H4 (cell line): ENCODE data around the gene KLHDC8A. TPM values are rescaled to one million over a fixed set of nuclear protein-coding genes. Genes with fewer than 3 reads are reported as not detected.

Experiments
- DNase-seq: peaks from one replicate; pipeline ENCODE4 v3.0.0-alpha.2; 2015; ENCODE audit warnings: low spot score
- total RNA-seq: library from RNA; depleted of rRNA; stranded (reverse); fragments of >200 nt; shearing (Covaris generic); gene quantifications from 2 replicates; pipeline ENCODE4 v1.2.3, GENCODE V29; 2014

Gene KLHDC8A
- total RNA-seq, 1 experiment from 2014 or later: not detected

DNA sequence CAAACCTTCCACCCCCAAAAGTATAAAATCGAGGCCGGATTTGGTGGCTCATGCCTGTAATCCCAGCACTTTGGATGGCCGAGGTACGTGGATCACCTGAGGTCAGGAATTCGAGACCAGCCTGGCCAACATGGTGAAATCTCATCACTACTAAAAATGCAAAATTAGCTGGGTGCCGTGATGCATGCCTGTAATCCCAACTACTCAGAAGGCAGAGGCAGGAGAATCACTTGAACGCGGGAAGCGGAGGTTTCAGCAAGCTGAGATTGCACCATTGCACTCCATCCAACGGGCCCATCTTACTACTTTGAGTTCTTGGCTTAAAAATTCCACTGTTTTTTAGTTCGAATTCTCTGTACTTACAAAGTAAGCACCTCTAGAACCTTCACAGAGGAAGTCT is 11.0 kb downstream of the KLHDC8A start:
- no peak for DNase-seq

DNA sequence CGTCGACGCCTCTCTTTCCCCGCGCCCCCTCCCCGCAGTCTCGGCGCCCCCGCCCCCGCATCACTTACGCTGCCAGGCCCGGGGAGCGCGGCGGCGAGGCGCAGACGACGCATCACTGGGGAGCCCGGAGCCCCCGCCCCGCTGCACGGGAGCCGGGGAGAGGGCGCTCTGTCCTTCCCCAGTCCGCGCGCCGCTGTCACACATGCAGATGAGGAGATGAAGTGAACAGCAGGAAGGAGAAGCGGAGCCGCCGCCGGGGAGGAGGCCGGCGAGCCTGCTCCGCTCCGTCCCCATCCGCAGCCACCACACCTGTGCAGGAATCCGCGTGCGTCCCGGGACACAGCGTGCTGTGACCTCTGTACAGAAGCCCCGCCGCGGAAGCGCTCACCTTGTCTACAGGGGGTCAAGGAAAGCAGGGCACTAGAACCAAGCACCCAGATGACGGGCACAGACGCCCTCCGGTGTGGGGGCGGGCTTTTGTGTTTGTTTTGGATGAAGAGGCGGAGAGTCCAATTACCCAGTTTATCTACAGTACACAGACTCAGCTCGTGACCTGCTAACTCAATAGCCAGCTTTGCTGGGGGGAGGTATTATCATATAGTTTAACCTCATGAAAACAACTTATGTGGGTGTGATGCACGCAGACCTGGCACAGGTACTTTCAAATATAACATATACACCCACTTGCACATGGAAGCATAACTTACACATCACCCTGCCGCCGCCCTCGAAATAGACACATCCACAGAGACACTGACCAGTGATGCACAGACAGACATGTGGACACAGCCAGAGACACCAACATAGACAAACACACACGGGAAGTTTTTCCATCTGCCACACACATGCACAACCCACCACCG is 12.4 kb downstream of the KLHDC8A start:
- DNase-seq: no peak

DNA sequence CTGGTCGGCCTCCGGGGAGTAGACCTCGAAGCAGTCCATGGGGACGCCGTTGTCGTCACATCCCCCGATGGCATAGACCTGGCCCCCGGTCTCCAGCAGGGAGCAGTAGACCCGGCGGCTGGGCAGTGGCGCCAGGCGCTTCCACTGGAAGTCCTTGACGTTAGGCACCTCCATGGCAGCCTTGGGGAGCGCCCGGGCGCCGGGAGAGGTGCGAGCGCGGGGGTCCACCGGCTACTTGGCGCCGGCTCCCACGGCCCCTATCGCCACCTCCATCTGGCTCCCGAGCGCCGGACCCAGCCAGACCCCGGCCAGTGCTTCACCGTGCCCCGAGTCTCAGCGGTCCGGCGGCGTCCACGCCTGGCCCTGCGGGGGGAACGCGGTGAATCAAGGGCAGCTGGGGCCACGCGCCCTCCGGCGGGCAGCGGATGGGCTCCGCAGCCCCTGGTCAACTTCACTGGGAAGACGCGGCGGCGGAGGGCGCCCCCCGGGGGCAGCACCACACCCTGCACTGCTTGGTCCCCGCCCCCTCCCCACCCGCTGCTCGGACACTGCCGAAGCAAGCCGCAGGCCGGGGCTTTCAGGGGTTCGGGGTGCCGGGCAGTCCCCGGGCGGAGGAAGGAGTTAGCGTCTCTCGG is 13.2 kb downstream of the KLHDC8A start:
- no peak for DNase-seq

DNA sequence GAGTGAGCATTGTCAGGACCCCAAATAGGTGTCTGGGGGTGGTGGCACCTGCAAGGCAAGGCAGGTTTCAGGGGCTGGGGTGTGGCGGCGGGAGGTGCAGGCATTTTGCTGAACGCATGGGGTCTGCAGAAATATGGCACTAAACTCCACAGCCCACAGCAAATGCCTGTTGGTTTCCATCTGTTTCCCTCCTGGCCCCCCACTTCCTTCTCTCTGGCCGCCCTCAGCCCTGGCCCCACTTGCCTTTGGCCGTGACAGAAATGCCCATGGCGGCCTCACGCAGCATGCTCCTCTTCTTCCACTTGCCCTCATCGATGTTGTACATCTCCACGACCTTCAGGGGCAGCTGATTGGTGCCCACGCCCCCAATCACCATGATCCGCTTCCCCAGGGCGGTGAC is 13.7 kb downstream of the KLHDC8A start:
- DNase-seq: no peak

DNA sequence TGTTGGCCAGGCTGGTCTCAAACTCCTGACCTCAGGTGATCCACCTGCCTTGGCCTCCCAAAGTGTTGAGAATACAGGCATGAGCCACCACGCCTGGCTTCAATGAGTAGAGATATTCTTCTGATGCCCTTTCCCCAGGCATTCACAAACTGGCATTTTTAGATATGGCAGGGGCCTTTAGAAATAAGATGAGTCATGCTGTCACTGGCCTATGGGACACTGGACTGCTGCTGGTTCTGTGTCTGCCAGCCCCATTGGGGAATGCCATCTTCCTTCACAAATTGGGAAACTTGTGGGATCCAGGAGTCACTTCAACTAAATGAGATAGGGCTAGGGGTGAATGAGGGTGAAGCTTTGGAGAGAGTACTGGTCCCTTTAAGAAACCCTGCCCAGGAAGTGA is 16.0 kb downstream of the KLHDC8A start:
- DNase-seq: no peak

DNA sequence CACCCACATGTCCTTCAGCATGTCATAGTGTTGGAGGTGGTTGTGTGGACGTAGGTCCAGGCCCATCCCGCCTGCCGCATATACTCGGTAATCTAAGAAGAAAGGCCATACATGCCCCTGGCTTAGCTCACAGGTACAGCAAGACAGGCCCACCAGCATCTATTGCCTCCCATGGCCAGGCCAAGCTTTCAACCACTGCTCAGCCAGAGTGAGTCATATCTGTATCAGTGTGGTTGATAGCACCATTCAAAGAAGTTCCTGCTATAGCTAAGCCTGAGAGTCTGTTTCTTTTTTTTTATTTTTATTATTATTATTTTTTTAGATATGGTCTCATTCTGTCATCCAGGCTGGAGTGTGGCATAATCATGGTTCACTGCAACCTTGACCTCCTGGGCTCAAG is 17.0 kb downstream of the KLHDC8A start:
- no peak for DNase-seq

DNA sequence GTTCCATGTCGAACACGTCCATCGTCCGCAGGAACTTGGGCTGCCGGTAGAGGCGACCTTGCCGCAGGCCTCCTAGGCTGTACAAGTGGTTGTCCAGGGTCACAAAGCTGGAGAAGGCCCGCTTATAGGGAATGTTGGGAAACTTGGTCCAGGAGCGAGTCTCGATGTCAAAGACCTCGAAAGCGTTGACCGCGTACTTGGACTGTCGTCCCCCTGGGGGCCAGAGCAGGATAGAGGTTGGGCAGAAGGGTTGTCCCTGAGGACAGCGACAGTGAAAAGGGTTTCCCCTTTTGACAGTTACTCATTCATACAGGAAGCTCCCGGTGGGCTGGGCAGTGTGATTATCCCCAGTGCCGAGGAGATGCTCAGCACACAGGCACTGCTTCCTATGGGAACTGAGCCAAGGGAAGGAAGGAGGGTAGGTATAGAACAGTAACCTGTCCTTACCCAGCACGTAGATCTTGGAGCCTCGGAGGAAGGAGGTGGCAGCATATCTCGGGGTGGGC is 17.5 kb downstream of the KLHDC8A start:
- DNase-seq: no peak

DNA sequence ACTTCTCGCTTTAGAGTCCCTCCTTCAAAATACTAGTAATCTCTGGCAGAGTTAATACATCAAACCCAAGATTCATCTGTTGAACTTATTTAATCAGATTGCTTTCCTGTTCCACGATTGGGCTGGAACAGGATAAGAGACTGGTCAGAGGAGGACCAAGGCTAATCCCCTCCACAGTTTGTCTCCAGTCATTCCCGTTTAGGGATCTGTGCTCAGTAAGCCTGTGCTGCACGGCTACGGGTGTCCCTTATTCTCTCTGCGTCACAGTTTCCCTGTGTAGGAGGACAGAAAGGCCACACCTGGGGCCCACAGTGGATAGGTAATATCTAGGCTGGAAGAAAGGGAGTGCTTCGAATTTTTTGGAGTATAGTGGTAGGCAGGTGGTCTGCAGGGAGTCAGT is 18.7 kb downstream of the KLHDC8A start:
- DNase-seq: no peak

DNA sequence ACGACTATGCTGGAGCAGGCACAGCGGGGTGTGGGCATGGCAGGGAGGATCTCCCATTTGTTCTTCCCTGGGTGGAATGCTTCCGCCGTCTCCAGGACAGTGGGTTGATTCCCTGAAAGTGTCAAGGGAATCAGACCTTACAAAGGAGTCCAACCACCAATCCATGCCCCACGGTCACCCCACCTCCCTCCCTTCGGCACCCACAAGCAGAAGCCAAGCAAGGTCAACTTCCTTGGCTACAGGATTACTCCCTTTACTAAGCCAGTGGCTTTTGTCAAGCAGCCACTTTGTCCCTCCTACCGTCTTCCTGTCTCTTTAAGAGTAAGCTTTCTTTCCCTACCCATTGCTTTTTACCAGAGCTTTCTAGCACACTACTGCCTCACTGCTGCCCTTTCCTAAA is 19.2 kb downstream of the KLHDC8A start:
- DNase-seq: no peak

DNA sequence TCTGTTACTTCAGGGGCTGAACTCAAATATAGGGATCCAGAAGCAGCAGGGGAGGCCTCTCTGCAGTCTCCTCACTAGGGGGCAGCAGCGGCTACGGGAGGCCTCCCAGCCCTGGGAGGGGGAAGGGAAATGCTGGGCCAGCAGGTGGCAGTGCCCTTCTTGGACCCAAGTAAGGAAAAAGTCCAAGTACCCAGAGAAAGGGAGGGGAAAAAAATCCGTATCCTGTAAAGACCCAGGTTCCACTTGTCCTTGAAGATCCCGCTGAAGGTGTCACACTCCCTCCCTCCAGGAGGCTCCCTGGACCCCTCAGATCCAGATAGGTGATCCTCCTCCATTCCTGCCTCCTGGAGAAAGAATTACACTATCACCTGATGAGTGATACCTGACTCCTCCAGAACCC is 21.0 kb downstream of the KLHDC8A start:
- DNase-seq: peak; percentile 78

DNA sequence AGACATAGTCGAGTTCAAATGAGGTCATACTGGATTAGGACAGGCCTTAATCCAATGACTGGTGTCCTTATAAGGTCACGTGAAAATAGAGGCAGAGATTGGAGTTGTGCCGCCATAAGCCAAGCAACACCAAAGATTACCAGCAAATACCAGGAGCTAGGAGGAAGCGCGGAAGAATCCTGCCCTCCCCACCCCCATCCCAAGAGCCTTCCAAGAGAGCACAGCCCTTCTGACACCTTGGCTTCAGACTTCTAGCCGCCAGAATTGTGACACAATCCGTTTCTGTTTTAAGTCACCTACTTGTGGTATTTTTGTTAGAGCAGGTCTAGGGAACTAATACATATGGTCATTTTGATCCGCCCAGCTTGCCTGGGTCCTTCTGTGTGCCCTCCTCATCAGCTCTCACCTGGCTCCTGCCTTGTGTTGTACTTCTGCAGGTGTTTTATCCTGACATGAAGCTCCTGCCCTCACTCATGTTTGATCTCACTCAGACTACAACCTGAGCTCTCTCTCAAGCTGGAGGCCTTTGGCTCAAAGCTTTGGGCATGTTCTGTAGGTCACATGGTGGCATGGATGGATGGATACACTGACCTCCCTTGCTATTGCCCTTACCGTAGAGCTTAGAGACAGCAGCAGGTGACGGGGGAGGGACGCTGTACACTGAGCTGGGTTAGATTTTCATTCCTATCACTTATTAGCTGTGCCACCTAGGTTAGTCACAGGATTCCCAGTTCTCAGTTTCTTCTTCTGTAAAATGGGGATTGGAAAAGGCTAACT is 24.5 kb downstream of the KLHDC8A start:
- DNase-seq: no peak

DNA sequence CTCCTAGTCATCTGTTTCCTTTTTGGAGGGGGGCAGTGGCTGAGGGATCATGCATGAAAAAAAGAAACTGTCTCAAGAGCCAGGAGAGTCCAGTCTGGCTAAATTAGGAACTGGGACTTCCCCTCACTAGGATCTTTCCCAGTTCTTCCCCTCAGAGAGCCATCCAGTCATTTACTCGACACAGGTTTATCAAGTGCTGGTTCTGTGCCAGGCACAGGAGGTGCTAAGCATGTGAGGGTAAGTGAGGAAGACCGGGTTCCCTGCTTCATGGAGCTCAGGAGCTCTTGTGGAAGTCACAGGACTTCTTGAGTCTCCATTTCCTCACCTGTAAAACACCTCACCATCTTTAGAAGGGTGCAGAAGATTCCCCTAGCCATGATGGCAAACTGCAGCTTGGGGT is 26.6 kb downstream of the KLHDC8A start:
- no peak for DNase-seq

DNA sequence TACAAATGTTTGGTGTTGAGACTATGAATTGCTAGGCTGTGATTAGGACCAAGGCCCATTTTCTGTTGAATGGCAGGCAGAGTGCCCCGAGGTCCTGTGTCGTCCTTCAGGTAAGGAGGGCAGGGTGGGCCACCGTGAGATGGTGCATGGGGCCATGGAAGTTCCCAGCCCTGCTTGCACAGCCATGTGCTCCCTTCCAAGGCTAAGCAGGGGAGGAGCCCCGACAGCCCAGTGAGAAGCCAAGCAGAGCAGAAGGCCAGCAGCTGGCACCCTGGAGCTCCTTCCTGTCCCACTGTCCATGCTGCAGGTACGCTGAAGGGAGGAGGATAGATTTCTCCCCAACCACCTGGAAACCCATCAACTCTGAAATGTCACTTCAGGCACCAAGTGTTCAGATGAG is 27.0 kb downstream of the KLHDC8A start:
- DNase-seq: no peak

DNA sequence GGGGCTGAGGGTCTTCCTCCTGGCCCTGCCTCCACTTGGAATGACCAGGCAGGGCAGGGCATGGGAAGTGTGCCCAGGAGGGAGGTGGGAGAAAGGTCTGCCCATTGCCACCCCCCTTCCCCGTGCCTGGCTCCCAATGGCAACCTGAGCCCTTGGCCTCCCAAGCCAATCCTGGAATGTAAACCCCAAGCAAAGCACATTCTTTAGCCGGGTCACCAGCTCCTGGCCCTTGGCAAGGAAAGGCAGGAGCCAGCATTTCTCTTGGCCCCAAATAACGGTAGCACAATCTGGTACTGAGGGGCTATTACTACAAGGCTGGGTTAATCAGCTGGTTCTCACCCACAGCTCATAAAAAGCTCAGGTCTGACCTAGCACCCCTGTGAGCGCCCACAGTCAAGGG is 28.2 kb downstream of the KLHDC8A start:
- DNase-seq: no peak

DNA sequence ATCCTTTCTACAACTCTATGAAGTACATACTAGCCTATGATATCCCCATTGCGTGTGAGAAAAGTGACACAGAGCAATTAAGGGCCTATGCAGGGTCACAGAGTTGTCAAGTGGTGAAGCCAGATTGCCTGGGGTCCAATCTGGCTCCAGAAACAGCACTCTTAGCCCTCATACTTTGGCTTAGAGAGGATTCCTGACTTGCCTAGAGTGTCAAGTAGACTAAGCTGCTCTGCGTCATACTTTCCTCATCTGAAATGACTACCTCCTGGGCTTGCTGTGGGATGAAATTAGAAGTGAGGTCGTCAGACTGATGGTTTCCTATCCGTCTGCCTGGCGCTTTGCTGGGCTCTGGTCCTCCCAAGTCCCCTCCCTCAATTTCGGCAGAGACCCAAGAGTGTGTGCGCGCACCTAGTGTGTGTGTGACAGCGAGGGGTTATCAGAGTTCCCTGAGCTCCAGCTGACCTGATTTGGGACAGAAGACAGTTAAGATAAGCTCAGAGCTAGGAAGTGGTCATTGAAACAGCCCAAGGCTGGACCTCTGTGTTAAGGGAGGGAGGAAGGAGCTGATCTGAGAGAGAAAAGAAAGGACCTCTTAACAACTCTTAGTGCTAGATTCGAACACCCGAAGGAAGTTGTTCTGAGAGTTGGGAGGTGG is 29.8 kb downstream of the KLHDC8A start:
- DNase-seq: no peak

DNA sequence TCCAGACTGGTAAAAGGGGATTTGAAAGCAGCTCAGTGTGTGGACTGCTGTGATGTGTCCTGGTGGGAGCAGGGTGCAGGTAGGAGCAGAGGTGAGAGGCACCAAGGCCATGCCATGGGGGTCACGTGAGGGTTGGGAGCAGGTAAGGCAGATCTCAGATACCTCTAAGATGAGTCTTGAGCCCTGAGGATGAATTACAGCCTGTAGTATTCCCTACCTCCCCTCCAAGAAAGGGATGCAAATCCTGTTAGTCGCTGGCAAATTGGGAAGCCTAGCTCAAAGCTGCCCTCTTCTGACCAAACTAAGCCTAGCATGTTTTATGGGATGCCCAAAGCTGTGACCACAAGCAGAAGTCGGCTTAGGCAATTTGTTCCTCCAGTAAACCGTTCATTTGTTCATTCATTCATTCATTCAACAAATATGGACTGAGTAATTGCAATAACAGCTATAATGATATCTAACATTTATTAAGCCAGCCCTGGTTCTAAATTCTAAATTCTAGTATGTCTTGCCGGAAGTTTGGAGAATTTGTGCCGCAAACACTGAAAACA is 31.3 kb downstream of the KLHDC8A start:
- peak; percentile 65 for DNase-seq

DNA sequence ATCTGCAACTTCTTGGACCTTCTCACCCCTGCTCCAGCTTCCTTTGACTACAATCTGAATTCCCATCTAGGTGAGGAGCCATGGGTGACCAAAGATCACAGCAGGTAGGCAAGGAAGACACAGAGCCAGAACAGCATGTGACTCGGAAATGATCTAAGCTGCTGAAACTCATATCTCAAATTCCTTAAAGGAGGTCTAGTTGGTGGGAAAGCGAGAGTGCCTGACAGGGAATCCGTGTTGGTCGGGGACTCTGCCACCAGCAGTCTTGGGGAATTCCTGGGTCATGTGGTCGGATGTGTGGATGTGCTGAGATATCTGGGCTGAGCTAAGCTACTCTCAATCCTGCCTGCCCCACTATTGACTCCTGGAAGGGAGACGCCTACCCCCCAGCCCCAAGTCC is 31.9 kb downstream of the KLHDC8A start:
- no peak for DNase-seq

DNA sequence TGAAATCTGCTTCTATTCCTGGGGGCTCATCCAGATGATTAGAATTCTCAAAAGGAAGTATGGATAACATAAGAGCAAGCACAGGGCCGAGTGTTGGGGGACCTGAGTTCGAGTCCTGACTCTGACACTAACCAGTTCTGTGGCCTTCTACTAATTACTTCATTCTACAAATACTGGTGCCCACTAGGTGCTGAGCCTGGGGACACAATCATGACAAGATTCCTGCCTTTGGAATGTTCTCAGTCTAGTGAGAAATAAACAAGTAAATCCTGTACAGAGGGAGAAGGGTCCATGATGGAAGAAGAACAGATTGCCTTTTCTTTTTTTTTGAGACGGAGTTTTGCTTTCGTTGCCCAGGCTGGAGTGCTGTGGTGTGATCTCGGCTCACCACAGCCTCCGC is 32.9 kb downstream of the KLHDC8A start:
- DNase-seq: no peak

DNA sequence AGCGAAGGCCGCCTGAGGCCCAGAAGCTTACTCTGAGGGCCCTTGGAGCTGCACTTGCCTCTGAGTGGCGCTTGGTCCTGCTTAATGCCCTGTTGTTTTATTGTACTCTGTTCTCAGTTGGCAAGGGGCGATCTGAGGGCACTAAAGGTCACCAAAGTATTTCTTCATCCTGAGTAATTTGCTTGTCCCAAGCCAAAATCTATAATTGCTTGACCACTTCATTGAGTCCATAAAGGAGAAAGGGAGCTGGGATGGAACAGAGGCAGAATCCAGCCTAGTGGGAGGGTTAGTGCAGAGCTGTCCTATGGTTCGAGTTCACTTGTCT is 34.8 kb downstream of the KLHDC8A start:
- no peak for DNase-seq

DNA sequence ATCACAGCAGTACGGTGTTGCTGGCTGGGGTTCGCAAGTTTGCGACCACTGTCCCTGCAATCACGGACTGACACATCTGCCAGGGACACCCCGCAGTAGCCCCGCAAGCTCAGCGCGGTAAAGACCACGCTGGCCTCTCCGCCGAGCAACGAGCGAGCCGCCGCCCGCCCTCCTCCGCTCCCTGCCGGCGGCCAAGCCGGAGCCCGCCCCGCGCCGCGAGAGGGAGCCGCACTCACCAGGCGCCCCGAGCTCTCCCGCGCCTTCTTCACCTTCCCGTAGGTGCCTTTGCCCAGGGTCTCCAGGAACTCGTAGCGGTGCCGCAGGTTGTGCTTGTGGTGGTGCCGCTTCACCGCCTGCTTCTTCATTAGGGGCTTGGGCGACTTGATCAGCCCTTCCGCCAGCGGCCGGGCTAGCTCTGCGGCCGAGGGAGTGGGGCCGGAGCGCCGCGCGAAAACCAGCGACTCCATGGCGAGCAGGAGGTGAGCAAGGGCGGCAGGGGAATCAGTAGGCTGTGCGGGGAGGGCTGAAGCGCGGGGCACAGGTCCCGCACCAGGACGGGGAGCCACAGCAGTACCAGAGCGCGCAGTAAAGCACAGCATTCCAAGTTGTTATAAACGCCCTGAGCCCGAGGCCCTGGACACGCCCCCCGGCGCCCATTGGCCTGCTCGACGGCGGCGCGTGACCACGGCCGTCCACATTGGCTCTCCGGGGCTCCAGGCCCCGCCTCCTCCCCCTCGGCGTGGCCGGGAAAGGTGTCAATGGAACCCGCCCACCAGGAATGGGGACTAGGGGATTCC is 35.4 kb downstream of the KLHDC8A start, which contains the start of gene NUAK2:
TSS of gene NUAK2 (minus strand) at position 584 of the 797 bp plus-strand sequence. CDS start at position 467, 117 bp downstream.
- peak; percentile 67 for DNase-seq
